A549 treated with CpdA at 1 μM for 4 hours (cell line): ENCODE data around the gene B4GALT1. TPM values are rescaled to one million over a fixed set of nuclear protein-coding genes. Genes with fewer than 3 reads are reported as not detected.

Experiments used
- total RNA-seq: library from RNA; stranded (reverse); fragments of 200-300 nt; extraction: Qiagen RNA extraction; gene quantifications from 5 replicates; pipeline ENCODE4 v1.2.3, GENCODE V29; 2022; ENCODE audit warnings: low read depth

Gene B4GALT1, protein sequence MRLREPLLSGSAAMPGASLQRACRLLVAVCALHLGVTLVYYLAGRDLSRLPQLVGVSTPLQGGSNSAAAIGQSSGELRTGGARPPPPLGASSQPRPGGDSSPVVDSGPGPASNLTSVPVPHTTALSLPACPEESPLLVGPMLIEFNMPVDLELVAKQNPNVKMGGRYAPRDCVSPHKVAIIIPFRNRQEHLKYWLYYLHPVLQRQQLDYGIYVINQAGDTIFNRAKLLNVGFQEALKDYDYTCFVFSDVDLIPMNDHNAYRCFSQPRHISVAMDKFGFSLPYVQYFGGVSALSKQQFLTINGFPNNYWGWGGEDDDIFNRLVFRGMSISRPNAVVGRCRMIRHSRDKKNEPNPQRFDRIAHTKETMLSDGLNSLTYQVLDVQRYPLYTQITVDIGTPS
- total RNA-seq: 140 to 180 TPM (median 163 TPM) in 5 replicates

DNA sequence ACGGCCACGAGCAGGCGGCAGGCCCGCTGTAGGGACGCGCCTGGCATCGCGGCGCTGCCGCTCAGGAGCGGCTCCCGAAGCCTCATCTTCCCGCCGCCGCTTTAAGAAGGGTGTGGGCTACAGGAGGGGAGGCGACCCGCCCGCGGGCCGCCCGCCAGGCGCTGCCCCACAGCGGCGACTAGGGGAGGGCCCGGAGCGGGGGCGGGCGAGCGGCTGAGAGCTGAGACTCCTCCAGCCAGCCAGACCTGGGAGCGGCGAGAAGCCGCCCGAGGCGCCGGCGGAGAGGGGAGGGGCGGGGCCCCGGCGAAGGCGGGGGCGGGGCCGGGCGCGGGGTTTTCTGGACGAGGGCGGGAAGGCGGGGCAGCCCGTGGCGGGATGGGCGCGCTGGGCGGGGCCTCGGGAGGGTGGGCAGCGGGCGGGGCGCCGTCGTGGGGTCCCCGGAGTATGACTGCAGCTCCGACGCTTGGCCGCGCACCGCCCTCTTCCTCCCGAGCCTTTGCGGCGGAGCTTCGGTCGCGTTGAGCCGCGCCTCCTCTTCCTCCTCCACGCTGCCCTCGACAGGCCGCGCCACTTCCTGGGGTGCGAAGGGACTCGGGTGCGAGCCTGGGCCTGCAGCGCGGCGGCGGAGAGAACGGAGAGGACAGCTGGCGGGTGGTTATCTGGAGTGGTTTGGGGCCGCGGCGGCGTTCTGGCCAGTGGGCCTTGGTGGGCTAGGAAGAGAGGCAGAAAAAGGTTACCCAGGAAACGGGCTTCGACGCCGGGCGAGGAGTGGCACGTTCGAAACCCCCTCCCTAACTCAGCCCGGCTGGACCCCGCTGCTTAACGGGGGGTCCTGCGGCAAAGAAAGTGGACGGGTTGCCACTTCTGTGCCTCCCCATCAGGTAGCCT lies at the start of gene B4GALT1:
Gene B4GALT1 (minus strand): TSS at position 253 of the 888 bp plus-strand sequence. CDS start 167 bp downstream, at position 86.

GRCh38 chr9:33076046-33077004 lies 90.8 kb downstream of the B4GALT1 start, which contains the start of gene SMU1:
Gene SMU1, minus strand, starts transcription at chr9:33076674. Its CDS starts 66 bp downstream, at chr9:33076608.

Other genes with a start within 250 kb of the B4GALT1 start
- gene APTX, start 165.7 kb downstream of the B4GALT1 start, total RNA-seq: 39.9 to 52.6 TPM (median 42.4 TPM) in 5 replicates
- gene DNAJA1, start 142.1 kb downstream of the B4GALT1 start, total RNA-seq: 277 to 331 TPM (median 302 TPM) in 5 replicates
- 19.6 to 23.6 TPM (median 20.2 TPM) in 5 replicates for gene SMU1, start 90.7 kb downstream of the B4GALT1 start, total RNA-seq
- not detected in 5 replicates for gene SPINK4, start 72.8 kb upstream of the B4GALT1 start, total RNA-seq
- 134 to 164 TPM (median 143 TPM) in 5 replicates for gene BAG1, start 97.4 kb upstream of the B4GALT1 start, total RNA-seq
- gene CHMP5, start 97.7 kb upstream of the B4GALT1 start, total RNA-seq: 72.5 to 90.6 TPM (median 83.3 TPM) in 5 replicates
- 25.9 to 28.9 TPM (median 27.3 TPM) in 5 replicates for gene NFX1, start 123.2 kb upstream of the B4GALT1 start, total RNA-seq
- gene AQP7, start 235.2 kb upstream of the B4GALT1 start, total RNA-seq: 0.19 to 0.49 TPM (median 0.24 TPM) in 5 replicates